Measurements from ENCODE around the gene CBR1. TPM values are rescaled to one million over a fixed set of nuclear protein-coding genes. Genes with fewer than 3 reads are reported as not detected.

CBR1 gene
- polyA plus RNA-seq, 3 donors, result 36.9 to 114 (median 100) TPM

GRCh38 chr21:36065497-36066036, 4.3 kb upstream of the CBR1 start:
- H4K20me1 ChIP-seq (ENCODE audit: insufficient read depth, low read length), result no peaks in the 10 kb centered on the region
- peaks cover 22 to 32% of the 10 kb centered on the region in 2 donors for H3K4me1 ChIP-seq (ENCODE audit: control insufficient read depth in 1 of 2, insufficient read depth in 2 of 2, low read length in 2 of 2)
- no peak overlapping the region for H3K4me2 ChIP-seq (replicated peaks; ENCODE audit: extremely low read depth, low read length, poor library complexity, severe bottlenecking)
- H3K27me3 ChIP-seq (ENCODE audit: control insufficient read depth in 2 of 2, insufficient read depth in 2 of 2, low read length in 2 of 2), result no peaks in the 10 kb centered on the region
- 20% methylated on average over 1 of the region's 3 CpGs for WGBS (ENCODE audit: insufficient coverage)
- H3K9ac ChIP-seq (ENCODE audit: insufficient read depth, low read length, poor library complexity, severe bottlenecking), result no peak overlapping the region
- H3K27me3 Mint-ChIP-seq (ENCODE audit: low read depth in 3 of 3), result peaks cover 1 to 8% (median 6%) of the 10 kb centered on the region in 3 donors
- peak overlapping the region; percentile 6 for H2AFZ ChIP-seq (ENCODE audit: insufficient read depth, low read depth, low read length, poor library complexity, severe bottlenecking)
- H3K27ac ChIP-seq (ENCODE audit: low read depth in 1 of 2, low read length in 2 of 2), result peak overlapping the region in 1 of 2 donors; percentile 47
- H3K36me3 ChIP-seq (replicated peaks in 1 of 2; ENCODE audit: control insufficient read depth in 1 of 2, insufficient read depth in 2 of 2, low read length in 2 of 2), result no peaks in the 10 kb centered on the region
- TF ChIP-seq, protein P1, sequence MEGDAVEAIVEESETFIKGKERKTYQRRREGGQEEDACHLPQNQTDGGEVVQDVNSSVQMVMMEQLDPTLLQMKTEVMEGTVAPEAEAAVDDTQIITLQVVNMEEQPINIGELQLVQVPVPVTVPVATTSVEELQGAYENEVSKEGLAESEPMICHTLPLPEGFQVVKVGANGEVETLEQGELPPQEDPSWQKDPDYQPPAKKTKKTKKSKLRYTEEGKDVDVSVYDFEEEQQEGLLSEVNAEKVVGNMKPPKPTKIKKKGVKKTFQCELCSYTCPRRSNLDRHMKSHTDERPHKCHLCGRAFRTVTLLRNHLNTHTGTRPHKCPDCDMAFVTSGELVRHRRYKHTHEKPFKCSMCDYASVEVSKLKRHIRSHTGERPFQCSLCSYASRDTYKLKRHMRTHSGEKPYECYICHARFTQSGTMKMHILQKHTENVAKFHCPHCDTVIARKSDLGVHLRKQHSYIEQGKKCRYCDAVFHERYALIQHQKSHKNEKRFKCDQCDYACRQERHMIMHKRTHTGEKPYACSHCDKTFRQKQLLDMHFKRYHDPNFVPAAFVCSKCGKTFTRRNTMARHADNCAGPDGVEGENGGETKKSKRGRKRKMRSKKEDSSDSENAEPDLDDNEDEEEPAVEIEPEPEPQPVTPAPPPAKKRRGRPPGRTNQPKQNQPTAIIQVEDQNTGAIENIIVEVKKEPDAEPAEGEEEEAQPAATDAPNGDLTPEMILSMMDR (IDR thresholded peaks at IDR 0.05), result no peak
- peaks cover 28% of the 10 kb centered on the region for H3K4me1 Mint-ChIP-seq
- no peak overlapping the region for H3K4me3 ChIP-seq (replicated peaks in 1 of 3; ENCODE audit: low read depth in 2 of 3, low read length in 3 of 3)
- H3K27ac Mint-ChIP-seq, result peak overlapping the region in 3 of 7 donors; percentile 23 to 60 (median 60)
- H3K79me2 ChIP-seq (ENCODE audit: insufficient read depth, low read length), result peaks cover 7% of the 10 kb centered on the region
- peak; percentile 42 to 60 (median 51) for DNase-seq
- H3K9me3 Mint-ChIP-seq, result peaks cover 5 to 24% (median 12%) of the 10 kb centered on the region in 7 donors
- peaks cover 10 to 13% of the 10 kb centered on the region in 2 donors for H3K9me3 ChIP-seq (replicated peaks in 1 of 2; ENCODE audit: control insufficient read depth in 1 of 2, insufficient read depth in 1 of 2, low read length in 2 of 2)
- intact Hi-C loops (cut with micrococcal nuclease), result loop anchor here in 1 of 2 donors (10.0 kb wide), 1 partner anchor 49 kb away; no protein-coding TSS in a partner anchor
- peaks cover 4 to 8% of the 10 kb centered on the region in 2 donors for H3K36me3 Mint-ChIP-seq
- H3K4me3 Mint-ChIP-seq, result no peak overlapping the region

- H3K9me3 ChIP-seq (replicated peaks in 1 of 2; ENCODE audit: control insufficient read depth in 1 of 2, insufficient read depth in 1 of 2, low read length in 2 of 2), result peaks cover 10 to 13% of the 10 kb centered on the region in 2 donors
- Mint-ChIP-seq H3K9me3 (peaks cover 5 to 24% (median 12%) of the 10 kb centered on the region in 7 donors), H3K4me3 (peak overlapping the region in 1 of 2 donors; percentile 9), H3K36me3 (peaks cover 27 to 31% of the 10 kb centered on the region in 2 donors), H3K27ac (peak overlapping the region in 4 of 7 donors; percentile 37 to 75 (median 68)), H3K27me3 (ENCODE audit: low read depth in 3 of 3) (peaks cover 0 to 4% (median 3%) of the 10 kb centered on the region in 3 donors), H3K4me1 (peaks cover 47% of the 10 kb centered on the region)
- H3K4me1 ChIP-seq (ENCODE audit: control insufficient read depth in 1 of 2, insufficient read depth in 2 of 2, low read length in 2 of 2), result peaks cover 26 to 41% of the 10 kb centered on the region in 2 donors
- H3K79me2 ChIP-seq (ENCODE audit: insufficient read depth, low read length), result peaks cover 14% of the 10 kb centered on the region
- H3K36me3 ChIP-seq (replicated peaks in 1 of 2; ENCODE audit: control insufficient read depth in 1 of 2, insufficient read depth in 2 of 2, low read length in 2 of 2), result peaks cover 16 to 27% of the 10 kb centered on the region in 2 donors
- intact Hi-C loops (cut with micrococcal nuclease), result loop anchor here in 1 of 2 donors (10.0 kb wide), 1 partner anchor 46 kb away; no protein-coding TSS in a partner anchor
- peak overlapping the region in 1 of 2 donors; percentile 68 for H3K27ac ChIP-seq (ENCODE audit: low read depth in 1 of 2, low read length in 2 of 2)
- peaks cover 3% of the 10 kb centered on the region for H4K20me1 ChIP-seq (ENCODE audit: insufficient read depth, low read length)
- peak overlapping the region in 1 of 3 experiments; percentile 87 for H3K4me3 ChIP-seq (replicated peaks in 1 of 3; ENCODE audit: low read depth in 2 of 3, low read length in 3 of 3)
- no peak overlapping the region for H2AFZ ChIP-seq (ENCODE audit: insufficient read depth, low read depth, low read length, poor library complexity, severe bottlenecking)
- H3K9ac ChIP-seq (ENCODE audit: insufficient read depth, low read length, poor library complexity, severe bottlenecking), result no peak overlapping the region
- TF ChIP-seq, protein P1 (IDR thresholded peaks at IDR 0.05), result no peak
- 97% methylated on average over 3 of the region's 5 CpGs for WGBS (ENCODE audit: insufficient coverage)
- no peak for DNase-seq
- no peaks in the 10 kb centered on the region for H3K27me3 ChIP-seq (ENCODE audit: control insufficient read depth in 2 of 2, insufficient read depth in 2 of 2, low read length in 2 of 2)
- no peak overlapping the region for H3K4me2 ChIP-seq (replicated peaks; ENCODE audit: extremely low read depth, low read length, poor library complexity, severe bottlenecking)
Measured at GRCh38 chr21:36068748-36069398, 951 bp upstream of the CBR1 start.
